Right lobe of liver (tissue), 4 donors: ENCODE data around the gene FBL.
"Not testable (repeated sequence)": the region's sequence is repeated elsewhere in the genome, so short reads cannot be mapped to it uniquely, and the experiment has no call there.

Experiments
- CTCF ChIP-seq, 4 donors: fragments of 200-600 bp in 3 of 4; fragments of 450-650 bp in 1 of 4; IDR thresholded peaks; one replicate each; pipeline versions ENCODE4 v1.5.1 to v1.8.0; 2016 to 2022; ENCODE audit warnings: antibody characterized with exemption in 4 of 4, mild to moderate bottlenecking in 2 of 4
- POLR2A ChIP-seq: fragments of 450-650 bp; IDR thresholded peaks from one replicate; pipeline ENCODE4 v1.6.1; 2017; ENCODE audit warnings: antibody characterized with exemption, mild to moderate bottlenecking
- donor health status: DM: no; HTN: no; CAD: no.
- donor health status: DM: no; HTN: no; CAD: no.
- donor health status: DM: no; HTN: yes; CAD: no.

GRCh38 chr19:39876486-39876885, 30.3 kb upstream of the FBL start:
- not testable (repeated sequence) for TF ChIP-seq CTCF (IDR thresholded peaks at IDR 0.05); POLR2A
